SK-N-DZ (cell line): ENCODE data around the gene SHISA9.

Source experiments
- DNase-seq: peaks from one replicate; pipeline ENCODE4 v3.0.0-alpha.2; 2015; ENCODE audit warnings: low spot score

Gene SHISA9

DNA sequence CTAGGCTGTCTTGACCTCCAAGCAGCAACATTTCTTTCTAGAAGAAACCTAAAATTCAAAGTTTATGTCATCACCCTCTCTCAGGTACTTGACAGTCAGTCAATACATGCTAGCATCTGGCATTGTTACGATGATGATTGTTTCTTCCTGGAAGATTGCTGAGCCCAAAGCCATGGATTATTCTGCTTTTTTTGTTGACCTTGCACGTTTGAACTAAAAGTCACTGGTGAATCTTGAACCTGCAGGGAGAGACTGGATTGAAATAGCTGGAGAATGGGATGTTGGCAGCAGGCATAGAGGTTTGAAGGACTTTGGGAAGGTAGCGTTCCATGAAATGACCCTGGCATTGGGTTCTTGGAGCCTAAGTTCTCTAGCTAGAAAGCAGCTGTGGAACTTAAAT, 42.9 kb downstream of the SHISA9 start:
- no peak for DNase-seq

DNA sequence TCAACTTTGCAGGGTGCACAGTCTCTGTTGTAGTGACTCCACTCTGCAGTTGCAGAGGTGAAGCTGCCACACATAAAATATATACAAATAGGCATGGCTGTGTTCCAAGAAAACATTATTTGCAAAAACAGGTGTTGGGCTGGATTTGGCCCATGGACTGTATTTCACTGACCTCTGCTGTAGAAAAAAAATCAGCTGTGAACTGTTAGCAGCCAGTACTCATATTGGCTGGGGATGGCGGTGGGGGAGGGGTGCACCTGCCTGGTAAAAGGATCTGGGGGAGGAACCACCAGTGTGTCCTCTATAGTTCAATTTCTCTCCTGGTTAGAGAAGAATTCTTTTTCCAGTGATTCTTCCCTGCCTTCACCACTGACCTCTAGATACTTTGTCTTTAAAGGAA, 50.0 kb downstream of the SHISA9 start:
- DNase-seq, result no peak

DNA sequence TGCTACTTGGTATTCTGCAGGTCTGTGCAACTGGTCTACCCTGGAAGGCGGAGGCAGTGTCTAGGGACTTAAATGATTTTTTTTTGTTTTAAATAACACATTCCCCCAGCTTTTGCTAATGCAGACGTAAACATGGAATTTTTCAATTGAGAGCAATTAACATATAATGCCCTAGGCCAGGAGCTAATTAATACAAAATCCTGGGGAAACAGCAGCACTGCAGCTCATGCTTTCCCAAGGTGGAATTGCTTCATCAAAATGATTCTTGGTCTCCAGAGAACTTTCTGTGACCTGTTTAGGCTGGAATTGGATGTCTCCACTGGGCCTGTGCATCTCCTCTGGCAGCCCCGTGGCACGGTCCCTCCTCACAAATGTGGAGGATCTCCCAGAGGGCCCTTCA, 50.6 kb downstream of the SHISA9 start:
- no peak for DNase-seq

DNA sequence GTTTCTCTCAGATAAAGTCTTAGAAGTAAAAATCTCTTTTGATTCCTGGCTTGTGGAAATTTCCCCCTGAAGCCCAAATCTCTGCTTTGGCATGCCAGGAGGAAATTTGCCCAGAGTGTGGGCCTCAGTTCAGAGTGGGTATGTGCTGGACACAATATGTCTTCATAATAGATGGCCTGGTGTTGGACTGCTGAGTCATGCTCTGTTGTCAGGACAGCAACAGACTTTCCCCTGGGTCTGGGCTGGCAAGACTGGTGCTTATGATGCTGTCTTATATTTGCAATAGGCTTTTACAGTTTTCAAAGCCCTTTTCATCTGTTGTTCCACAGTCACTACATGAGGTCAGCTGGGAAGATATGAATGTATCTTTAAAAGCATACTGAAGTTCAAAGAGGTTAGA, 57.0 kb downstream of the SHISA9 start:
- DNase-seq, result no peak

DNA sequence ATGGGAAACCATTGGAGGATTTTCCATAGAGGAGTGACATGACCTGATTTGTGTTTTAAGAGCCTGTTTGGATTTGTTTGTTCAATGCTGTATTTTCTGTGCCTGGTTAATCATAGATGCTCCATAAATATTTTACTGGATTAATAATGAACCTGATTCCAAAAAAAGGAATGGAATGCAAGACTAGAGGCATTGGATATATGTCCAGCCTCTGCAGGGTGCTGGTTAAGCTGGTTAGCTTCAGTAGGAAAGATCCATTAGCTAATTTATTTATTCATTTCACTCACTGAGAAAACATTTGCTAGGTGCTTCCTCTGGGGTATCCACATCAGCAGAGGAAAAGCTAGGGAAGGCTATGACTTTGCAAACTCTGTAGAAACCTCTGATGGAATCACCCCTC, 57.7 kb downstream of the SHISA9 start:
- DNase-seq, result no peak

DNA sequence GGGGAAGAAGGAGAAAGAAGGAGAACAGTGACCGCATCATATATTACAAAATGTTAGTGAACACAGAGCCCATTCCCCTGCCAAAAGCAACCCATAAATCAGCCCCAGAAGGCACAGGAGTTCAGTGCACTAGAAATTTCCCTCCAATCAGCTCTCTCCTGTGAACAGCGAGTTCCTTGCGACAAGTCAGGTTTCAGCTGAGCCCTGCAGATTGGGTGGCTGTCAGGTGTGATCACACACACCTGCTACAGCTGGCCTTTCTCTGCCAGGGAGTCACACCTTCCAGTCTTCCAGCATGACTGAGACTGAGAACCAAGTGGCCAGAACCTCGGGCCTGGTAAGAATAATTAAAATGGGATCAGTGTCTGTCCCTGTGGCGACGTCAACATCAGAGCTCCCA, 60.2 kb downstream of the SHISA9 start:
- no peak for DNase-seq

DNA sequence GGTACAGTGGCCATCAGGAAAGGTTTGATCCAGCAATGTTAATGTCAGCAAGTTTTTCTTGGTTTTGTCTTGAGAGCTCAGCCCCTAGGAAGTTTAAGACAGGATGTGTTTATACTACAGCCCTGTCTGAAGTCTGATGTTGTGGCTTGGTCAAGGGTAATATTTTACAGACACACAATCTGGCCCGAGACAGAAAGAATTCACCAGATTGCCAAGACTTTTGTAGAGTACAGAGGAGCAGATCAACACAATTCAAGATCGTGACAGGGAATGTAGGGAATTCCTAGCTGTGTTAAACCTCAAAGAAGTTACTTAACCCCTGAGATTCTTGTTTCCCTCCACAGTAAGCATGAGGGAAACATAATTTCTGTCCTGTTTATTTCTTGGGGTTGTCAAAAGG, 63.1 kb downstream of the SHISA9 start:
- no peak for DNase-seq

DNA sequence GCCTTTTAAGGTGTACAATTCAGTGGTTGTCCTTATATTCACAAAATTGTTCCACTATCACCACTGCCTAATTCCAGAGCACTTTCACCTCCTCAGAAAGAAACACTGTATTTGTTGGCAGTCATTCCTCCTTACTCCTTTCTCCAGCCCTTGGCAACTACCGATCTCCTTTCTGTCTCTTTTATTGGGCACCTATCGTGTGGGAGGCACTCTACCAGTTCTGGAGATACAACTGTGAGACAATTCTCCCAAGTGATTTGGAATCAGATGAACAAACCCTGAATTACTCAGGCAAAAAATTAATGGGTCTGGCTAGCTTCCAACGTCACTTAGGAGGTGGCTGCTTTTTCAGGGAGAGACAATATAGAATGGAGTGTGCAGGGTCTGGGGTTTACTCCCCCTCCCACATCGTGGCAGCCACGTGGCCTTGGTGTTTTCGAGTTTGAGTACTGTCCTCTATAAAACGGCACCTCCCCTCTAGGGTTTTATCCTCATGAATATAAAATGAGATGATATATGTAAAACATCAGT, 63.9 kb downstream of the SHISA9 start:
- no peak for DNase-seq

DNA sequence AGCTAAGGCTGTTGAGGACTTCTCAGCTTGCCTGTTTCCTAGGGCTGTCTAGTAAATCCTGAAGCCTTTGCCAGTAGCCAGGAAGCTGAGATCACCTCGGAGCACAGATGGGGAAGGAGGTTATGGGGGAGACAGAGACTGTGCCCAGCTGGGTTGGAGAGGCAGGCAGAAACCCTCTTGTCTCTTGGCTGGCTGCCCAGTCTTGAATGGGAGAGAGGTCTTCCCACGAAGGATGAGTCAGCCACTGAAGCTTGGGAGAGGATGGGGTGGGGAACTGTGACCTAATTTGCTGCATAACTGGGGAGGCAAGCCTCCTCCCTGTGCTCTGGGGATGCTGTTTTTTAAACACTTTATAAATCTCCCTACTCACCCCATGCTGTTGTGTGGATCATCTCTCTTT, 69.8 kb downstream of the SHISA9 start:
- DNase-seq, result no peak

DNA sequence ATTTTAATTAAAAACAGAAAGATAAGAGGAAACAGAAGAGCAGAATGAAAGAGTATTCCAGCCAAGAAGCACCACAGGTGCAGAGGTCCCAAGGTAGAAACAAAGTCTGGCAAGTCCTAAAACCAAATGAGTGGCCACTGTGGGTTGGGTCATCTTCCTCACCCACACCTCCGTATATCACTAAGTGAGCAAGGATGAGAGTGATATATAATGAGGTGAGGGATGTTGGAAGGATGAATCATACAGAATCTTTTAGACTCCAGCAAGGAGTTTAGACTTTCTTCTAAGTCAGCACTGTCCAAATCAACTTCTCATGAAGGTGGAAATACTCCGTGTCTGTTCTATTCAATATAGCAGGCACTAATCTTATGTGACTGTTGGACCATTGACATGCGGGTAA, 70.8 kb downstream of the SHISA9 start:
- DNase-seq, result no peak

DNA sequence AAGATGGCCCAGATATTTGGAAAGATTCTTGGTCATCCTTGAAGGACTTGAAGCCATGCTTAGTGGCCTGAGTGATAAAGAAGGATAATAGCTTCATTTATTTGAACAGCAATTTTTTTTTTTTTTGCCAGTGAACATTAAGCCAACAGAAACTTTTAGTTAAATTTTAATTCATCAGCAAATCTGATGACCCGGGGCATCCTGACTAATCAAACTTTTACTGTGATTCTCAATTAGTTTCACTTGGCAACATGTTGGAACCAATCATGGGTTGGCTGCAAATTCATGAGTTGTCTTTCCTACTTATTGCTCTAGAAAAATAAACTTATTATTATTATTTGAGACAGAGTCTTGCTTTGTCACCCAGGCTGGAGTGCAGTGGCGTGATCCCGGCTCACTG, 74.4 kb downstream of the SHISA9 start:
- DNase-seq, result no peak

DNA sequence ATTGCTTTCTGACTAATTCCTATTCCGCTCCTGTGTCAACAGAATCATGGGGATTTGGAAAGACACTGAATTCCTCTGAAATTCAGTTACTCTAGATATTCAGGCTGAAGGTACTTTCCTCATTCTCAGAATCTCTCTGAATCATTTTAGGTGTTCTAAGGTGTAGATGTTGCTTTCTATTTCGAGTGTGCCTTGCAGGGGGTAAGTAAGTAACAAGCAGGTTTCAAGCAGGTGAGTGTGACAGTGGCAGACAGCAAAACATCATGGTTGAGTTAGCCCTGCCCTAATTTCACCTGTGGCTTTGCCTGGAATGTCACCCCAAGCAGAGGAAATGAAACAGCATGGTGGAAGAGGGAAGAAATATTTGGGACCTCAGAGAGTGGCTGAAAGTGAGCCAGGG, 75.1 kb downstream of the SHISA9 start:
- DNase-seq, result no peak

DNA sequence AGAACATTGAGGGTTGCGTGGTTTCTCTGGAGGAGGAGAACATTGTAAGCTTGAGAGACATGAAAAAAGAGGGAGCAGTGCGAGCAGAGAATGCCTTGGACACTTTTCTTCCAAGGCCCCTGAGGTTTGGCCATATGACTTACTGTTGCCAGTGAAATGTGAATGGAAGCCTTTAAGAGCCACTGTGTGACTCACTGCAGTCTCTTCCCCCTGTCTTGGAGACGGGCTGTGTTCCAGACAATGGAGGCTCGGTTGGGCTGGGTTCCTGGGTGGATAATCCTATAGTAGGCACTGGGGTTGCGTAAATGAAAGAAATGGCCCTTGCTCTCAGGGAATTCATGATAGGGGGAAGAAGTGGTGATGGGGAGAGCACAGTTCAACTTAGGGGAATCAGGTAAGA, 75.5 kb downstream of the SHISA9 start:
- no peak for DNase-seq

DNA sequence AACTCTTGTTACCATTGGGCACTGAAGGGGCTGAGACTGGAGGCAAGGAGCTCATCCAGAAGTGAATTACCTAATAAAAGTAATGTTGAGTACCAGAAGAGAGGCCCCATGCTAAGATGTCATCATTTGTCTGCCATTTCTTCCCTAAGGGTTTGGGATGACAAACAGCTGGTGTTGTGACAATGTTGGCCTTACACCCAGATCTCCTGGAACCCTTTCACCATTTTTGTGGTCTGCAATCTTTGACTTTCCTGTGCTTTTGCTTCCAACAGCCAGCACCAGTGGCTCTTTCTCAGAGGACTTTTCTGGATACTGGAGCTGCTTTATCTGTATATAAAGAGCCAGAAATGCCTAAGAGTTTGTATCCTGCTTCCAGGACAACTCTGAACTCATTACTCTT, 84.1 kb downstream of the SHISA9 start:
- no peak for DNase-seq

DNA sequence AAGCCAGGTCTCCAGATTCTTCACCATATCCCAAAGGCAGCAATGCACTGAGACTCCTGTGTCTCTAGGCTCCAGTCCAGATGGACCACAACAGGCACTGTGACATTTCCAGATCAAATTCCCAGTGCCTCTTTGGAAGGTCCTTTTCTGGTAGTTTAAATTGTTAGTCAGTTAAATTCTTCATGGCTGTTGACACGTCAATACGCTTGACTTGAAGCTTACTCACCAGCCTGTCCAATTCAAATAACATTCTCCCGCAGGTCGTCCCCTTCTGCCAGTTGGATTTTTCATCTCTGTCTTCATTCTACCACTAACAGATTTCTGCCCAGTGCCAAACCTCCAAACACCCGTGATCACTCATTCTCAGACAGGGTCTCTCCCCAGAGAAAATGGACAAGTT, 86.7 kb downstream of the SHISA9 start:
- DNase-seq, result no peak

DNA sequence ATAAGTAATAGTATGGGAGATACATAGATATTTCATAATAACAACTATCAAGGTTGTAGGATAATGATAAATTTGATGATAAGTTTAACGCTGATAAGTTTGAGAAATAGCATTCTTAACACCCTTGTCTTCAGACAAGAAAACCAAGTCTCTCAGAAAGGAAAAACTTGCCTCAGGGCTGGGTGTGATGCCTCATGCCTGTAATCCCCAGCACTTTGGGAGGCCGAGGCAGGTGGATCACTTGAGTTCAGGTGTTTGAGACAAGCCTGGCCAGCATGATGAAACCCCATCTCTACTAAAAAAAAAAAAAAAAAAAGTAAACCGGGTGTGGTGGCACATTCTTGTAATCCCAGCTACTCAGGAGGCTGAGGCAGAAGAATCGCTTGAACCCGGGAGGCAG, 90.7 kb downstream of the SHISA9 start:
- DNase-seq, result no peak

DNA sequence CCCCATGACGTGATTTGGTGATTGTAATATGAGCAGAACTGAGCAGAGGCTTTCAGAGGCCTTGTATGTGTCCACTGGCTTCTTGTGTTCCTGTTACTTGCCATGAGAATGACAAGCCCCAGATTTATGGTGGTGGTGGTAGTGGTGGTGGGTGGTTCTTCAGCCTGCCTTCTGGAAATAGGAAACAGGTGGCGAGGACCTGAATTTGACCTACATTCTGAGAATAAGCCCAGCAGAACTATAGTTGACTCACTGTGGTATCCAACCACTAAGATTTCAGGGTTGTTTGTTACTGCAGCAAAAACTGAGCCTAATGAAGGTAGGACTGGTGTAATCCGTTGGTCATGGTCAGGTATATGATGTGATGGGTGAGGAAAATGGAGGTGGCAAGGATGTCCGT, 93.0 kb downstream of the SHISA9 start:
- no peak for DNase-seq

DNA sequence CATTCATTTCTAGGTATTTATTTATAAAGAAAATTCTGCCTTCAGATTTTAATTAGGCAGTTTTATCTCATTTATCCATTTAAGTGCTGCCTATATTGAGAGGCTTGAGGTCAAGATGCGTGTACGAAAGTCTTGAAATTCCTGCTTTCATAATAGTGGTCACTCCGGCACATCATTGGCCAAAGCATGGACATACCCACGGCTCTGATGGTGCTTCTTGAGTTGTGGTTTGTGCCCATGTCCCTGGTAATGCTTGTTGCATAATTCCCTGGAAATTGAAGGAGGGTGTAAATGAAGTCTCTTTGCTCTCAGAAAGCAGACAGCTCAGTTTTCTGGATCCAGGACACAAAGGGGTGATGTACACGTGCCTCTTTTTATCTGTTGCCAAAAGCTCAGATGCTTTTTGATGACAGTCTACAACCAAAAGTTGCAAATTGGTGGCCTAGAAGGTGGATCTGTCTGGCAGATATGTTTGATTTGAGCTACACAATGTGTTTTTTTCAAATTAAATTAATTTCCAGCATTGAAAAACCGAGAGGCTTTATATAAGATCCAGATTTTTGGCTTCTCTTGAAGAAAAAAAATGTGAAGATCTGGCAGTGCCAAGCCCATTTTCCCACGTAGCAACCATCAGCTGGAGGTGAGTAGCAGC, 94.4 kb downstream of the SHISA9 start:
- DNase-seq, result no peak

DNA sequence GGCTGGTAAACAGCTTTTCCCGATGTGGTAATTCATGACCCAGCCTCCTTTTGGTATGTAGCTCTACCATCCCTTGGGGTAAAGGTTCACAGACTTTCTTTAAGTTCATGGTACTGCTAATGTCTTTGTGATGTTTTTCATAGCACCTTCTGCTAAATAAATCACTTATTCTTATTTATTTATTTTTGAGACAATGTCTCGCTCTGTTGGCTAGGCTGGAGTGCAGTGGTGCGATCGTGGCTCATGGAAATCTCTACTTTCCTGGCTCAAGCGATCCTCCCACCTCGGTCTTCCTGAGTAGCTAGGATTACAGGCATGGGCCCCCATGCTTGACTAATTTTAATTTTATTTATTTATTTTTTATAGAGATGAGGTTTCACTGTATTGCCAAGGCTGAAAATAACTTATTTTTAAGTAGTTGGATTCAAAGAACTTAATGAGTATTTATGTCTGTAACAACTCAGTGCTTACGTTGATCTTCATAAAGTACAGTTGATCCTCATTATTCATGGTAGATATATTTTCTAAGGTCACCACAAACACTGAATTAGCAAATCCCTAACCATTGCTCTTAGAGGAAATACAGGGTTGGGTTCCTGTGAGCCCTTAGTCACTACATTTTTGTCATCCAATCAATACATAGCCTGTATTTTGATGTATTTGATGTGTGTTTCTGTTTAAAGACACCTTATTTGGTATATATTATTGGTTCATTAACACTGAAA, 97.1 kb downstream of the SHISA9 start:
- no peak for DNase-seq

DNA sequence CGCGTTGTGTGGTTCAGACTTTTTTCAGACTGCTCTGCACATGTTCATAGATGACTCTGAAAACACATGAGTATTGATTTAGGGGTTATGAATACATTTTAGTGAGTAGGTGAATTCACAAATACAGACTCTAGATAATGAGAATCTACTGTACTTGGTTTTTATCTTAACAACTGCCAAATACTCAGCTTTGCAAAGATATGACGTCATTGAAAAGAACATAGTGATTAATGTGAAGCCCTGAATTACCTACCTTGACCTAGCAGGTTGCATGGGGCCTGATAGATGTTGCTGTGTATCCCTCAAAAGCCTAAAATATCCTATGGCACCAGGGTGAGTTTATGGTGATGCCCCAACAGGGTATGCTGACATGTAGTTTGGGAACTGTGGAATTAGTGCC, 98.0 kb downstream of the SHISA9 start:
- DNase-seq, result no peak

DNA sequence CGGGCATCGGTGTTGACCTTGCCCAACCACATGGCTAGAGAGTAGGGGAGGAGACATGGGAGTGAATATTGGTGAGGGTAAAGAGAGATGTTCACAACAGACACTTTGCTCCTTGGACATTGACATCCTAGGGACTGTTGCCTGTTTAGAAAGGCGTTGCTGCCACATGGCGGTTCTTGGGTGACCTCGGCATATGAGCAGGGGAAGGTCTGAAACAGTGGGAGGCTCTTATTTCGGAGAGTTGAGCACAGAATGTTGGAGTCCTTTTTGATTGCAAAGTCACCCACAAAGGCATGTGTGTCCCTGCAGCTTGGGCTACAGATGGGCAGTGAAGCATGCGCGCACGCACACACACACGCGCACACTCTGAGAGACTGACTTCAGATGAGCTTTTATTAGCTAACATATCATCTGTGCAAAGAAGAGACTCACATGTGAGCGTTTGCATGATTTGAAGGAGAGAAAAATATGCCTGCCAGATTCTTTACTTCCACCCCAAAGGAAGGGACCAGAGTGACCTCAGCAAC, 104.4 kb downstream of the SHISA9 start:
- no peak for DNase-seq

DNA sequence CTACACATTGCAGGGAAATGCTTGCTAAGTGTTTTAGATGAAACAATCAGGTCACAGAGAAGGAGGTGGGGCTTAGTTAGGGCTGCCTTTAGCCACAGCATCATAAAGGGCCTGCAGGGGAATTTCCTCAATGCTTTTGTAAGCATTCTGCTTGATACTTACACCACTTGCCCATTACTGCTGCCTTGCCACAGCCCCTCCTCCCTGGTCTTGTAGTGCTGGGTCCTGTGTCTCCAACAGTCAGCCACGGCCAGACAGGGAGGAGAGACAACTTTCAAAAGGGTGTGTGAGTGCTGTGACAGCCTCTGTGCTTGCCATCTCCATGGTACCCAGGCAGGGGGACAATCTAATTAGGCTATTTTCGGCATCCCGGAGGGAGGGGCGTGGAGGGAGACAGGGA, 111.2 kb downstream of the SHISA9 start:
- peak; percentile 36 for DNase-seq

DNA sequence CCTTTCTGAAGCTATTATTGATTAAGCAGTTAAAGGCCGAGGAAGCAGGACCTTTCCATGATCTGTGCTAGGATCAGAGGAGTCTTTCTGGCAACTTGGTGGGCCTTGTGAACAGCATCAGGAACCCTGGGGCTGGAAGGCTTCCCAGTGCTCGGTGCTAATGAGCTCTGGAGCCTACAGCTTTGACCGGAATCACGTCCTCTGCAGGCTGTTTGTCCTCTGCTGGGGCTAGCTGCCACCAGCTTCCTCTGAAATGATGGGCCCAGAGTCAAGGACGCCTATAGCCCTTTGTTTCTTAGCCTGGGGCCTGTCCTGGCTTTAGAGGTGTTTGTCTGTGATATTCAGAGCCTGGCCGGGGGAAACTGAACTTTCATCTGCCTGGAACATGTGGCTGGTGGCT, 111.6 kb downstream of the SHISA9 start:
- no peak for DNase-seq
